HCT116 (cell line): ENCODE data around the gene STRADA. TPM values are rescaled to one million over a fixed set of nuclear protein-coding genes. Genes with fewer than 3 reads are reported as not detected.

Experiments
- ATAC-seq: fragments of 200-7000 bp; cut with Tn5 transposase; 2 replicates; pipeline ENCODE4 v1.9.1; 2020; ENCODE audit warnings: mild to moderate bottlenecking, moderate library complexity
- BruUV-seq: library from RNA; stranded (reverse); fragments of 400-500 nt; replicated peaks from 2 replicates; lab custom pipeline; 2021; lab: Mats Ljungman, UMichigan
- CTCF ChIA-PET: fragments of 300-600 bp; sonication (Branson Sonifier 250); formaldehyde crosslinking; loops from one replicate; lab custom pipeline; 2021; ENCODE audit warnings: antibody characterized with exemption; lab: Charles Lee
- POLR2A ChIA-PET: fragments of 300-600, 350-600 bp; sonication (Branson Sonifier 250); formaldehyde crosslinking; loops from one replicate; lab custom pipeline; 2021; ENCODE audit warnings: antibody characterized with exemption; lab: Charles Lee
- RAD21 ChIA-PET, 2 experiments: fragments of 300-600 bp; sonication (Branson Sonifier 250); formaldehyde crosslinking; loops; one replicate each; lab custom pipeline; 2023; ENCODE audit warnings: low total read pairs in 2 of 2; ENCODE audit not compliant: uncharacterized antibody in 2 of 2, unreplicated experiment in 2 of 2, low non-redundant PET in 1 of 2; lab: Charles Lee
- DNase-seq: peaks from one replicate; pipeline ENCODE4 v3.0.0-alpha.2; 2010; ENCODE audit warnings: low read depth, low spot score
- H2AFZ ChIP-seq: fragments of 200-600 bp; shearing (Covaris generic), sonication (generic); 2 replicates; pipeline ENCODE4 v1.6.1; 2017; ENCODE audit warnings: low read depth, mixed run types, mixed read lengths, antibody characterized with exemption, low read length; ENCODE audit not compliant: poor library complexity, severe bottlenecking
- H3K27ac ChIP-seq: 2 replicates; pipeline ENCODE4 v1.5.1; 2012; ENCODE audit warnings: low read depth, low read length
- H3K27me3 ChIP-seq: fragments of 200-600 bp; sonication (generic); 2 replicates; pipeline ENCODE4 v1.6.1; 2016; ENCODE audit warnings: mixed run types, low read length, mixed read lengths; ENCODE audit not compliant: insufficient read depth
- H3K36me3 ChIP-seq, 2 experiments: fragments of 200-500 bp in 1 of 2; fragments of 200-600 bp in 1 of 2; sonication (Bioruptor generic) in 1 of 2; sonication (generic) in 1 of 2; 2 replicates each; pipeline versions ENCODE4 v1.5.1 to v1.6.1; 2014 to 2016; ENCODE audit warnings: low read length in 2 of 2, inconsistent platforms in 1 of 2, mixed read lengths in 1 of 2, mixed run types in 1 of 2; ENCODE audit not compliant: insufficient read depth in 2 of 2, control insufficient read depth in 1 of 2
- H3K4me1 ChIP-seq, 2 experiments: fragments of 200-600 bp in 1 of 2; sonication (generic) in 1 of 2; 2 replicates each; pipeline versions ENCODE4 v1.5.1 to v1.6.1; 2012 to 2017; ENCODE audit warnings: low read length in 2 of 2, inconsistent platforms in 1 of 2, mild to moderate bottlenecking in 1 of 2, mixed read lengths in 1 of 2, mixed run types in 1 of 2, moderate library complexity in 1 of 2; ENCODE audit not compliant: insufficient read depth in 2 of 2, control insufficient read depth in 1 of 2
- H3K4me2 ChIP-seq: fragments of 200-600 bp; sonication (generic); 2 replicates; pipeline ENCODE4 v1.6.1; 2017; ENCODE audit warnings: mixed run types, low read length, mixed read lengths
- H3K4me3 ChIP-seq, 2 experiments: fragments of 200-600 bp in 1 of 2; sonication (generic) in 1 of 2; replicated peaks in 1 of 2; 2 replicates each; pipeline ENCODE4 v1.5.1; 2011 to 2016; ENCODE audit warnings: low read length in 2 of 2, control low read depth in 1 of 2, low read depth in 1 of 2, mild to moderate bottlenecking in 1 of 2, mixed read lengths in 1 of 2, mixed run types in 1 of 2
- H3K79me2 ChIP-seq: fragments of 200-600 bp; sonication (generic); 2 replicates; pipeline ENCODE4 v1.6.1; 2017; ENCODE audit warnings: mild to moderate bottlenecking, mixed run types, low read length, moderate library complexity, mixed read lengths; ENCODE audit not compliant: insufficient read depth
- H3K9ac ChIP-seq: fragments of 200-600 bp; sonication (generic); 2 replicates; pipeline ENCODE4 v1.6.1; 2016; ENCODE audit warnings: low read length, mixed read lengths
- H3K9me2 ChIP-seq: fragments of 200-600 bp; sonication (generic), shearing (Covaris generic); 2 replicates; pipeline ENCODE4 v1.6.1; 2017; ENCODE audit warnings: mixed run types, mild to moderate bottlenecking, moderate library complexity; ENCODE audit not compliant: insufficient read depth
- H3K9me3 ChIP-seq, 2 experiments: fragments of 200-500 bp in 1 of 2; fragments of 200-600 bp in 1 of 2; sonication (Bioruptor generic) in 1 of 2; sonication (generic) in 1 of 2; 2 replicates each; pipeline ENCODE4 v1.6.1; 2014 to 2017; ENCODE audit warnings: low read length in 2 of 2, mixed read lengths in 2 of 2, inconsistent platforms in 1 of 2, low read depth in 1 of 2, mild to moderate bottlenecking in 1 of 2, mixed run types in 1 of 2, moderate library complexity in 1 of 2; ENCODE audit not compliant: control insufficient read depth in 1 of 2, insufficient read depth in 1 of 2
- H4K20me1 ChIP-seq: fragments of 200-600 bp; sonication (generic), shearing (Covaris generic); 2 replicates; pipeline ENCODE4 v1.6.1; 2017; ENCODE audit warnings: mixed run types, mild to moderate bottlenecking, moderate library complexity; ENCODE audit not compliant: insufficient read depth
- CBX3 ChIP-seq: IDR thresholded peaks from 2 replicates; pipeline ENCODE4 v1.6.1; 2012; ENCODE audit warnings: low read depth
- EGR1 ChIP-seq: IDR thresholded peaks from 2 replicates; pipeline ENCODE4 v1.6.1; 2012; ENCODE audit warnings: low read depth
- EZH2phosphoT487 ChIP-seq: fragments of 200-600 bp; IDR thresholded peaks from 2 replicates; pipeline ENCODE4 v1.6.1; 2018; ENCODE audit warnings: antibody characterized with exemption, borderline replicate concordance
- SIN3A ChIP-seq: IDR thresholded peaks from 2 replicates; pipeline ENCODE4 v1.6.1; 2012; ENCODE audit warnings: low read depth
- YY1 ChIP-seq: IDR thresholded peaks from 2 replicates; pipeline ENCODE4 v1.6.1; 2011; ENCODE audit warnings: low read length, low read depth, moderate library complexity, mild to moderate bottlenecking; ENCODE audit not compliant: insufficient replicate concordance; ENCODE audit errors: extremely low read depth
- ZFX ChIP-seq: fragments of 450-650 bp; IDR thresholded peaks from 2 replicates; pipeline ENCODE4 v1.6.1; 2017
- intact Hi-C: fragments of 100-400 bp; cut with micrococcal nuclease; formaldehyde crosslinking; loops from 2 replicates; pipeline ENCODE4 v1.10.0; 2022
- total RNA-seq: library from RNA; stranded (reverse); gene quantifications from one replicate; pipeline ENCODE4 v1.2.1, GENCODE V29; 2021; ENCODE audit not compliant: unreplicated experiment
- TF ChIP-seq, protein P1 (sequence below): IDR thresholded peaks from 2 replicates; pipeline ENCODE4 v1.6.1; 2012

Gene STRADA
- total RNA-seq, 1 experiment from 2014 or later = 38.0 TPM

GRCh38 chr17:63786971-63787711 lies 45.5 kb upstream of the STRADA start (continued):
- TF ChIP-seq EZH2phosphoT487 (no peak), ZFX (no peak), CBX3 (0 out of 2 replicates have a peak, but pooled peaks have one; percentile 24)
- TF ChIP-seq, protein P1, sequence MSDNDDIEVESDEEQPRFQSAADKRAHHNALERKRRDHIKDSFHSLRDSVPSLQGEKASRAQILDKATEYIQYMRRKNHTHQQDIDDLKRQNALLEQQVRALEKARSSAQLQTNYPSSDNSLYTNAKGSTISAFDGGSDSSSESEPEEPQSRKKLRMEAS = no peak

DNA sequence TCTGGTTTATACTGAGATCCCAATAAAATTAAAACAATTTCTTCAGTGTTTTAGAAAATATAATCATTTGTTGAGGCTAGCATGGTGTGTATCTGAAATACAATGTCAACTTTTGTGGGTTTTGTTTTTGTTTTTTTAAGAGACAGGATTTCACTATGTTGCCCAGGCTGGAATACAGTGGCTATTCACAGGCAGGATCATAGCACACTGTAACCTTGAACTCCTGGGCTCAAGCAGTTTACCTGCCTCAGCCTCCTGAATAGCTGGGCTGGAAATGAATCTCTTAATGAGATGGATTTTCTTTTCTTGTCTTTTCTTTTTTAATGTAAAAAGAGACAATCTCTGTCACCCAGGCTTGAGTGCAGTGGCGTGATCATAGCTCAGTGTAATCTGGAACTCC lies 44.5 kb upstream of the STRADA start:
- peaks cover 37 to 46% of the 10 kb centered on the region in 2 experiments; a peak in 3 of 4 replicates for H3K36me3 ChIP-seq
- H3K9me3 ChIP-seq = no peaks in the 10 kb centered on the region
- RAD21 ChIA-PET = no interaction called here
- H2AFZ ChIP-seq = no peak overlapping the region
- TF ChIP-seq EGR1 (no peak), SIN3A (no peak), YY1 (no peak)
- peaks cover 100% of the 10 kb centered on the region for H3K79me2 ChIP-seq
- DNase-seq = no peak
- POLR2A ChIA-PET = interaction anchor here (5.8 kb wide), 1 partner anchor 12 kb away, joined by 42 read pairs; the partner anchor contains the start of genes CCDC47 and DDX42
- H3K9me2 ChIP-seq = no peaks in the 10 kb centered on the region
- ATAC-seq = no peak
- CTCF ChIA-PET = interaction anchor here (0.7 to 1.3 kb wide), 2 partner anchors 41 to 48 kb away, joined by 3 to 4 read pairs; partner anchors contain the start of gene PSMC5
- peak overlapping the region; percentile 31 for H3K4me2 ChIP-seq
- intact Hi-C loops = no loop called here
- peaks cover 8 to 56% of the 10 kb centered on the region in 2 experiments; a peak in 3 of 4 replicates for H3K4me1 ChIP-seq
- no peak overlapping the region for H3K4me3 ChIP-seq
- H4K20me1 ChIP-seq = peaks cover 38% of the 10 kb centered on the region; the same call in 1 of the 2 replicates
- no peak overlapping the region for H3K27ac ChIP-seq
- peak overlapping the region; percentile 19; the same call in 1 of the 2 replicates for H3K9ac ChIP-seq
- BruUV-seq = no TSS peak
- H3K27me3 ChIP-seq = no peaks in the 10 kb centered on the region
